RWPE2 (cell line): Measurements from ENCODE around the gene ACTL6A.

Experiments
- ATAC-seq: fragments of 200-7000 bp; cut with Tn5 transposase; 3 replicates; pipeline ENCODE4 v1.9.1; 2021; ENCODE audit warnings: low read depth
- DNase-seq: peaks from one replicate; pipeline ENCODE4 v3.0.0-alpha.2; 2020; ENCODE audit warnings: low spot score
- H3K27ac ChIP-seq: fragments of 450-650 bp; 2 replicates; pipeline ENCODE4 v1.5.1; 2017; ENCODE audit warnings: mild to moderate bottlenecking; ENCODE audit not compliant: poor library complexity, severe bottlenecking
- H3K27me3 ChIP-seq: fragments of 250-450 bp; sonication (Bioruptor Pico); 2 replicates; pipeline ENCODE4 v1.5.1; 2021; ENCODE audit warnings: mild to moderate bottlenecking, moderate library complexity; ENCODE audit not compliant: insufficient read depth, poor library complexity, severe bottlenecking
- H3K36me3 ChIP-seq: fragments of 250-450 bp; sonication (Bioruptor Pico); 2 replicates; pipeline ENCODE4 v1.5.1; 2020; ENCODE audit warnings: low read depth, mild to moderate bottlenecking, moderate library complexity
- H3K4me1 ChIP-seq: fragments of 250-450 bp; sonication (Bioruptor Pico); 2 replicates; pipeline ENCODE4 v1.5.1; 2021; ENCODE audit warnings: mild to moderate bottlenecking, moderate library complexity; ENCODE audit not compliant: insufficient read depth, poor library complexity, severe bottlenecking
- H3K4me3 ChIP-seq: fragments of 250-450 bp; sonication (Bioruptor Pico); 2 replicates; pipeline ENCODE4 v1.5.1; 2021; ENCODE audit warnings: mild to moderate bottlenecking, moderate library complexity; ENCODE audit not compliant: severe bottlenecking
- H3K9me3 ChIP-seq: fragments of 250-450 bp; sonication (Bioruptor Pico); 2 replicates; pipeline ENCODE4 v1.5.1; 2021; ENCODE audit warnings: mild to moderate bottlenecking, moderate library complexity; ENCODE audit not compliant: severe bottlenecking
- TF ChIP-seq, protein P1 (sequence below): fragments of 450-650 bp; IDR thresholded peaks from one replicate; pipeline ENCODE4 v1.5.1; 2017; ENCODE audit warnings: mild to moderate bottlenecking, moderate library complexity; ENCODE audit not compliant: poor library complexity, severe bottlenecking

Gene ACTL6A

DNA sequence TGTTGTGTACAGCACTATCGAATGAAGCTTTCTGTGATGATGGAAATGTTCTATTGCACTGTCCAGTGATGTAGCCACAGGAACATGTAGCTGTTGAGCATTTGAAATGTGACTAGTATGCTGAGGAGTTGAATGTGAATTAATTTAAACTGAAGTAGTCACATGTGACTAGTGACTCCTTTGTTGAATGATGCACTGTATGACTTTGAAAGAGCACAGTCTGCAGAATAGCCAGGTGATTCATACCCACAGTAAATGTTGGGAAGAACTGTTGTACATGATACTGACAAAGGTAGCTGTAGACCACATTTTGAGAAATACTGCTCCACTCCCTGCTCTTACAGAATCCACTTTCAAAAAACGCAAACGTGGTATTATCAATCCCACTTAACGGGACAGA is 34.0 kb upstream of the ACTL6A start:
- Histone ChIP-seq H3K27me3 (no peaks in the 10 kb centered on the region), H3K9me3 (no peaks in the 10 kb centered on the region), H3K36me3 (no peaks in the 10 kb centered on the region), H3K4me1 (peaks cover 3% of the 10 kb centered on the region), H3K27ac (no peak overlapping the region), H3K4me3 (no peak overlapping the region)
- peak; percentile 23; the same call in 1 of the 3 replicates for ATAC-seq
- DNase-seq, result no peak
- TF ChIP-seq, protein P1, sequence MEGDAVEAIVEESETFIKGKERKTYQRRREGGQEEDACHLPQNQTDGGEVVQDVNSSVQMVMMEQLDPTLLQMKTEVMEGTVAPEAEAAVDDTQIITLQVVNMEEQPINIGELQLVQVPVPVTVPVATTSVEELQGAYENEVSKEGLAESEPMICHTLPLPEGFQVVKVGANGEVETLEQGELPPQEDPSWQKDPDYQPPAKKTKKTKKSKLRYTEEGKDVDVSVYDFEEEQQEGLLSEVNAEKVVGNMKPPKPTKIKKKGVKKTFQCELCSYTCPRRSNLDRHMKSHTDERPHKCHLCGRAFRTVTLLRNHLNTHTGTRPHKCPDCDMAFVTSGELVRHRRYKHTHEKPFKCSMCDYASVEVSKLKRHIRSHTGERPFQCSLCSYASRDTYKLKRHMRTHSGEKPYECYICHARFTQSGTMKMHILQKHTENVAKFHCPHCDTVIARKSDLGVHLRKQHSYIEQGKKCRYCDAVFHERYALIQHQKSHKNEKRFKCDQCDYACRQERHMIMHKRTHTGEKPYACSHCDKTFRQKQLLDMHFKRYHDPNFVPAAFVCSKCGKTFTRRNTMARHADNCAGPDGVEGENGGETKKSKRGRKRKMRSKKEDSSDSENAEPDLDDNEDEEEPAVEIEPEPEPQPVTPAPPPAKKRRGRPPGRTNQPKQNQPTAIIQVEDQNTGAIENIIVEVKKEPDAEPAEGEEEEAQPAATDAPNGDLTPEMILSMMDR, result no peak

DNA sequence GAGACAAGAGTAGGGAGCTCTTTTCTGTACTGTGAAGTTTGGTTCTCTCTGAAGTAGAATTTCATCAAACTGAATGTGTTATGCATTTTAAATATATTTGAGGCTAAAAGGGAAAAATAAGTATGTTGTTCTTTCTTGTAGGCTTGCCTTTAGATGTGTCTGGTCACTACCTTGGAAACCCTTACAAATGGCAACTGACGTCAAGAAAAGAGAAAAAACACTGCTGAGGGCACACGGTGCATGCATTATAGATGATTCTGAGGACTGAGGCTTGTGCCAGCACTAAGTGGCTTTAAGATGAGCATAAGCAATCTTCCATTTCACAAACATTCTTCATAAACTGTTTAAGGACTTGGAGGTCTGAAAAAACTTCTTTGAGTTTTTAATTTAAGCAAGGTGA is 31.1 kb upstream of the ACTL6A start:
- Histone ChIP-seq H3K9me3 (no peaks in the 10 kb centered on the region), H3K36me3 (no peaks in the 10 kb centered on the region), H3K4me3 (no peak overlapping the region), H3K27me3 (no peaks in the 10 kb centered on the region), H3K27ac (no peak overlapping the region), H3K4me1 (peaks cover 3% of the 10 kb centered on the region)
- no peak for DNase-seq
- no peak for ATAC-seq
- TF ChIP-seq, protein P1, result no peak

DNA sequence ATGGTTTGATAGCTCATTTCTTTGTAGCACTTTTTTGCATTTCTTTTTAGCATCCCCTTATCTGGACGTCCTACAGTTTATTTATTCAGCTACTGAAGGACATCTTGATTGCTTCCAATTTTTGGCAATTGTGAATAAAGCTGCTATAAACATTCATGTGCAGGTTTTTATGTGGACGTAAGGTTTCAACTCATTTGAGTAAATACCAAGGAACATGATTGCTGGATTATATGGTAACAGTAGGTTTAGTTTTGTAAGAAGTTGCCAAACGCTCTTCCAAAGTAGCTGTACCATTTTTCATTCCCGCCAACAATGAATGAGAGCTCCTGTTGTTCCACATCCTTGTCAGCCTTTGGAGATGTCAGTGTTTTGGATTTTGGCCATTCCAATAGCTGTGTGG is 29.5 kb upstream of the ACTL6A start:
- Histone ChIP-seq H3K27me3 (no peaks in the 10 kb centered on the region), H3K4me3 (no peak overlapping the region), H3K27ac (no peak overlapping the region), H3K9me3 (no peaks in the 10 kb centered on the region), H3K4me1 (no peaks in the 10 kb centered on the region), H3K36me3 (no peaks in the 10 kb centered on the region)
- ATAC-seq (no peak), DNase-seq (no peak)
- TF ChIP-seq, protein P1, result no peak

DNA sequence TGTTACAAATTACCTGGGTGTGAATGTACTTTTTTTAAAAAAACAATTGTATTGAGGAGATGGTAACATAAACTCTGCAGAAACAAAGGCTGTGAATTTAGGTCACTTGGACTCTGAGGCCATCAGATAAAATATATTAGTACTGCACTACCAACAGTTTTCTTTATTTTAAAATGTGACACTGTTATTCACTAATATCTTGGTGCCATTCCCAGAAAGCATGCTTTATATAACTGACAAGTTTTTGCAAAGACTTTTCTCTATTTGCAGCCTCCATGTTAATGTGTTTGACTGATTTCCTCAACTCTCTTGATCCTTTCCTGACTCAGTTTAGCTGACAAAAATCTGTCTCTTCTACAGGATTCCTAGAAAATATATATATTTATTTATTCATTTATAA is 26.5 kb upstream of the ACTL6A start:
- no peak overlapping the region for H3K27ac ChIP-seq
- H3K27me3 ChIP-seq, result no peaks in the 10 kb centered on the region
- H3K36me3 ChIP-seq, result no peaks in the 10 kb centered on the region
- no peaks in the 10 kb centered on the region for H3K4me1 ChIP-seq
- TF ChIP-seq, protein P1, result no peak
- ATAC-seq (no peak), DNase-seq (no peak)
- H3K9me3 ChIP-seq, result no peaks in the 10 kb centered on the region
- no peak overlapping the region for H3K4me3 ChIP-seq

DNA sequence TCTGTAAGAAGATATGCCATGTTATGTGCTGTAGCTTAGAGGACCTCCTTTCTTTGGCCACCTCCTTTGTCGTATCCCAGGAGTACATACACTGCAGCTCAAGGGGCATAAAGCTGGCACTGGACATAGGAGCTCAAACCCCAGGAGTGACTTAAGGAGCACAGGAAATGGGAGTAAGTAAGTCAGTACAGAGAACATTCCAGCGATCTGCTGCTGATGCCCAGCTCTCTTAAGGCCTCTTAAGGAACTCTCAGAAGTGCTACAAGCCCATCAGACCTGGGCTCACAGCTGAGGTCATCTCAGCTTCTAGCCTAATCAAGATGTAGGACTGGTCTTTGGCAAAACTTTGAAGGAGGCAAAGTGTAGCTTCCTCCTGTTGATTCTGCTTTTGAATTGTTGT is 21.6 kb upstream of the ACTL6A start:
- no peaks in the 10 kb centered on the region for H3K9me3 ChIP-seq
- TF ChIP-seq, protein P1, result no peak
- no peaks in the 10 kb centered on the region for H3K4me1 ChIP-seq
- ATAC-seq (no peak), DNase-seq (no peak)
- no peaks in the 10 kb centered on the region for H3K36me3 ChIP-seq
- H3K27me3 ChIP-seq, result no peaks in the 10 kb centered on the region
- no peak overlapping the region for H3K27ac ChIP-seq
- H3K4me3 ChIP-seq, result no peak overlapping the region
